Omental fat pad (tissue), 4 donors: Measurements from ENCODE around the gene HORMAD2. TPM values are rescaled to one million over a fixed set of nuclear protein-coding genes. Genes with fewer than 3 reads are reported as not detected.

Experiments used
- ATAC-seq: fragments of 150-250 bp; one replicate; pipeline ENCODE4 v1.9.1; 2016; ENCODE audit warnings: mild to moderate bottlenecking, moderate library complexity; ENCODE audit not compliant: low FRiP score
- DNase-seq: peaks from one replicate; pipeline ENCODE4 v3.0.0-alpha.2; 2019; ENCODE audit warnings: low spot score
- CTCF ChIP-seq, 3 donors: fragments of 450-650 bp; IDR thresholded peaks; one replicate each; pipeline ENCODE4 v1.5.1; 2016 to 2017; ENCODE audit warnings: antibody characterized with exemption in 3 of 3, mild to moderate bottlenecking in 3 of 3, moderate library complexity in 2 of 3
- total RNA-seq, 4 donors: library from RNA; depleted of rRNA; stranded (reverse); fragments of >200 nt; gene quantifications; one replicate each; pipeline ENCODE4 v1.1.0, GENCODE V29; 2016

The HORMAD2 gene
- total RNA-seq, 4 donors from 2014 or later = not detected

GRCh38 chr22:30140414-30140813 is 60.1 kb downstream of the HORMAD2 start:
- TF ChIP-seq CTCF (IDR thresholded peaks at IDR 0.05) = no peak
- no peak for ATAC-seq
- no peak for DNase-seq

- no peak for TF ChIP-seq CTCF (IDR thresholded peaks at IDR 0.05)
- no peak for ATAC-seq
- DNase-seq = no peak
Observed at GRCh38 chr22:30143265-30143664, 63.0 kb downstream of the HORMAD2 start.

- no peak for TF ChIP-seq CTCF (IDR thresholded peaks at IDR 0.05)
- no peak for DNase-seq
Observed at GRCh38 chr22:30144391-30144790, 64.1 kb downstream of the HORMAD2 start.

GRCh38 chr22:30150212-30150611 is 69.9 kb downstream of the HORMAD2 start:
- ATAC-seq (no peak), DNase-seq (no peak)
- TF ChIP-seq CTCF (IDR thresholded peaks at IDR 0.05) = no peak

More at GRCh38 chr22:30144391-30144790, 64.1 kb downstream of the HORMAD2 start:
- ATAC-seq = no peak

GRCh38 chr22:30158277-30158676 is 78.0 kb downstream of the HORMAD2 start:
- no peak for DNase-seq
- TF ChIP-seq CTCF (IDR thresholded peaks at IDR 0.05) = no peak
- no peak for ATAC-seq

- DNase-seq (no peak), ATAC-seq (no peak)
- no peak for TF ChIP-seq CTCF (IDR thresholded peaks at IDR 0.05)
Observed at GRCh38 chr22:30158744-30159500, 78.7 kb downstream of the HORMAD2 start.
